Activated CD8-positive, alpha-beta memory T cell treated with anti-CD3 and anti-CD28 coated beads, Interleukin-2, amount 50 U/mL, for 24 hours (primary cell): ENCODE results near the gene RPAP2.
A peak's percentile ranks its signal among the peaks of the same experiment; 100 is the strongest.
"Not testable (repeated sequence)": the region's sequence is repeated elsewhere in the genome, so short reads cannot be mapped to it uniquely, and the experiment has no call there.

Experiments used
- DNase-seq: peaks from one replicate; pipeline ENCODE4 v3.0.0-alpha.2; 2020; ENCODE audit errors: extremely low read depth

The RPAP2 gene

GRCh38 chr1:92298573-92299476 is at the start of gene RPAP2, which contains the start of gene GLMN:
TSS of gene RPAP2 (plus strand) at chr1:92299059. CDS start at chr1:92299074, 15 bp downstream.
TSS of gene GLMN (minus strand) at chr1:92298987. CDS start at chr1:92297999, 988 bp downstream.
- peak; percentile 25 for DNase-seq

- DNase-seq = not testable (repeated sequence)
These were observed 44.1 kb upstream of the RPAP2 start for GRCh38 chr1:92254714-92255113.

DNA sequence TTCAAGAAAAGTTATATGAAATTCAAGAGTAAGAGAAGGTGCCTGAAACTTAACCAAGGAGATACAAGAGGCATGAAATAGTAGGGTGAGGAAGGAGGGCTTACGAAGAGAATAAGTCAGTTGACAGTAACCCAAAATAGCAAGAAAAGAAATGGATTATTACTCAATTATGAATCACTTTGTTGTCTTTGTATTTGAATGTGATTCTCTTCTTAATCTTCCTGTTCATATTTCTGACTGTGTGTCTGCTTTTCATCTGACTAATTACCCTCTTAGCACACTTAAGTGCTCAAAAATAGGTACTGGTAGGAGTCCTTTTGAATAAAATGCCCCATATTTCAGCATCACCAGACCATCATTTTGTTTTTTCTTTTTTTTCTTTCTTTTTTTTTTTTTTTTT is 39.5 kb upstream of the RPAP2 start:
- DNase-seq = no peak

DNA sequence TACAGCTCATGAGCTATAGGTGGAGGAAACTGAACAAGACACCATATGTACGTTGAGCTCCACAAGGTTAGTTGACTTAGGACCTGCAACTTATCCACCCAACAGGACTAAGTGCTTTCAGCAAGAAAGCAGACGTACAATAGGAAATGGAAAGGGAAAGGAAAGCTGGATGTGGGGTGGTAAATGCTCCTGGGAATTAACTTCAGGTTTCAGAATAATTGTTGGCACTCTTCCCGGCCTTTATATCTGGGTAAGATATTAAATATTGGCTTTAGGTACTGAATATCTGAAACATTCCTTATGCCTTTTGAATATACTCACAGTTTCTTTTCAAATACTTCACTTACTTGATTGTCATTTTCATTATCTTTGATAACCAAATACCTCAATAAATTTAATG is 36.3 kb upstream of the RPAP2 start:
- DNase-seq = no peak

GRCh38 chr1:92273039-92273438 is 25.8 kb upstream of the RPAP2 start:
- DNase-seq = no peak

DNA sequence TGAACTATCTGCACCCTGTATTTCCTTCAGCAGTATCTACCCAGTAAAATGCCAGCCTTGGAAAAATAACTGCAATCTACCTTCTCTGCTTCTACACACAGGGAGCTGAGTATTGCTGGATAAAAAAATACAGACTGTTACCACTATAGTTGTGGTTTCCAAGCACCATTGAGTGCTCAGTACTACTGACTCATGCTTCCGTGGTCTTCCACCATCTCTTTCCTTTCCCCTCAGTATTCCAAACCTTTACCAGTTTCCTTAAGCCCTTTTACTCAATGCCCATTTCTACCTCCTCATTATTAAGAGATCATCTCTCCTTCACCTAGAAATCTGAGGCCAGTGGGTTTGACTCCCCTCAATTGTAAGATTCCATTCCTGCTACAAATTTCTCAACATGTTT is 23.9 kb upstream of the RPAP2 start:
- DNase-seq = no peak

DNA sequence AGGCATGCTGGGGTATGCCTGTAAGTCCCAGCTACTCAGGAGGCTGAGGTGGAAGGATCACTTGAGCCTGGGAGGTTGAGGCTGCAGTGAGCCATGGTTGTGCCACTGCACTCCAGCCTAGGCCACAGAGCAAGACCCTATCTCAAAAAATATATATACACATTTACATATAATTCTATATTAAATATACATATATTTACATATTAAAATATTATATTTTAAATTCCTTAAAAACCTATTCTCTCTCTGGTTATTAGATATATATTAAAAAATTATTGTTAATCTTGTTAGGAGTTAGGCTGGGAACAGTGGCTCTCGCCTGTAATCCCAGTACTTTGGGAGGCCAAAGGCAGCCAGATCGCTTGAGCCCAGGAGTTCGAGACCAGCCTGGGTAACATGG is 22.8 kb upstream of the RPAP2 start:
- DNase-seq = no peak

GRCh38 chr1:92277105-92277723 is 21.6 kb upstream of the RPAP2 start:
- DNase-seq = no peak

- not testable (repeated sequence) for DNase-seq
These were observed 19.1 kb upstream of the RPAP2 start for GRCh38 chr1:92279781-92280180.

GRCh38 chr1:92281411-92281810 is 17.4 kb upstream of the RPAP2 start:
- not testable (repeated sequence) for DNase-seq

GRCh38 chr1:92291372-92291999 is 7.4 kb upstream of the RPAP2 start:
- DNase-seq = no peak

GRCh38 chr1:92298213-92298572 is 666 bp upstream of the RPAP2 start:
- no peak for DNase-seq

GRCh38 chr1:92299477-92300150 is 755 bp downstream of the RPAP2 start:
- no peak for DNase-seq

DNA sequence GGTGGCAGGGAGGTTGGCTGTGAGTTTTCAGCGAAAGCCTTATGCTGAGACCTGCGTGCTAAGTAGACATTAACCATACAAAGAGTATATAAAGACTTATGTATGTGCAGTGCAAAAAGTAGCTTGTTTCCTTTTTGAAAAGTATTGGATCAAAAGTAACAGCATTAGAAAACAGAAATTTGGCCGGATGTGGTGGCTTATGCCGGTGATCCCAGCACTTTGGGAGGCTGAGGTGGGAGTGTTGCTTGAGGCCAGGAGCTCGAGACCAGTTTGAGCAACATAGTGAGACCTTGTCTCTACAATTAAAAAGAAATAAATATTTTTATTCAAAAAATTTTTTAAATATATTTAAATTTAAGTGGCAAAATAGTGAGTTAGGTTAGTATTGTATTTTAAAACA is 2.2 kb downstream of the RPAP2 start:
- DNase-seq = no peak

- DNase-seq = no peak
These were observed 7.2 kb downstream of the RPAP2 start for GRCh38 chr1:92306020-92306419.

DNA sequence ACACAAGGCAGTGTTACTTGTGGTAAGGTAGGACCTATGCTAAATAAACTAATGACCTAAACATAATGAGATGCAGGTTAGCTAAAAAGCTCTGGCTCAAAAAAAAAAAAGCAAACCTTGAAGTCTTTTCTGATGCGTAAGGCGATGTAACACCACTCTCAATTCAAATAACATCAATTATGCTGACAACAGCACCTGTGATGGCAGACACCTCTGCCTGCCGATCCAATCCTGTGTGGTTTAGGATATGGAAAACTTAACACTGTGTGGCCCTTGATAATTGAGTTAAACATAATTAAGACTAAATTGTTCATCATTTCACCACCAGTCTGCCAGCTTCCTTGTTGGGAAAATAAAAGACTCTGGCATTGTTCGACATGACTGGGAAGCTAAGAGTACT is 9.1 kb downstream of the RPAP2 start:
- DNase-seq = no peak

- DNase-seq = no peak
These were observed 11.3 kb downstream of the RPAP2 start for GRCh38 chr1:92310185-92310597.

DNA sequence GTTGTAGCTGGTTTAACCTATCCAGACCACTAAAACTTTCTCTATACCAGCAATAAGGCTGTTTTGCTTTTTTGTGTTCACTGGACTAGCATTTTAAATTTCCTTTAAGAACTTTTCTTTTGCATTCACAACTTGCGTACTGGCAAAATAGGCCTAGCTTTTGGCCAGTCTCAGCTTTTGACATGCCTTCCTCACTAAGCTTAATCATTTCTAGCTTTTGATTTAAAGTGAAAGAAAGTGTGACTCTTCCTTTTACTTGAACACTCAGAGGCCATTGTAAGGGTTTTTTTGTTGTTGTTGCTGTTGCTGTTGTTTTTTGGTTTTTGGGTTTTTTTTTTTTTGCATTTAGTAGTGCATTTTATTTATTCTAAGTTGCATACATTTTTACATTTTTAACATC is 15.2 kb downstream of the RPAP2 start:
- no peak for DNase-seq

DNA sequence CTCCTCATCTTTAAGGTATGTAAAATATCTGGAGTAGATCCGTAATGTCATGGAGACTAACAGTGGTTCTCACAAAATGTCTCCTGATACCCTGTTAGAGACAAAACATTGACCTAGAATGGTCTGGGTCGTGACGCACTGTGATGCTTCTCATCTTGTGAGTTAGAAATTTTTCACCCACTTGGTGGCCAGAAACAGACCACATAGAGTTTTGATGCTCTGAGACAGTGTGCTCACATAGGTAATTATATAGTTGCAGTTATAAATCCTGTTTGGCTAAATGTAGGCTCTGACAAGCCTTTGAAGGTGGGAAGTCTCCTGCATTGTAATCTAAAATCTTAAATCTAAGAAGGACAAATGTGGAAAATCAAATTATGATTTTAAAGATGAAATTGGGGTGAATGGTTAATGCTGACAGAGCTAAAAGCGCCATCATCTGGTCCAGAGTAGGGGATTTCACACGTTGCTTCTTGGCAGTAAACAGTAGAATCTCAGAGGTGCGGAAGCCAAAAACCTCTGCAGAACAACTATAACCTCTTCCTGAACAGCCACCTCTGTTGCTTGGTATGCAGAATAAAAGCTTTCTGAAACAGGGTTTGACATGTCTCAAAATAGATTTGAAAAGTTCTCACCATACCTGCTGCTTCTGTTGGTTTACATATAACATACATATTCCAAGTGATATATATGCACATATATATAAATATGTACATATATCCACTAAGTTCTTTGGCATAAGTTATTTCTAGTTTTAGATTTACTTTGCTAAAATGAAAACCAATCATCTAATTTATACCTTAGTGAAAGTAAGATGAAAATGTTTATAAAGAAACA is 17.1 kb downstream of the RPAP2 start:
- DNase-seq = peak; percentile 15

DNA sequence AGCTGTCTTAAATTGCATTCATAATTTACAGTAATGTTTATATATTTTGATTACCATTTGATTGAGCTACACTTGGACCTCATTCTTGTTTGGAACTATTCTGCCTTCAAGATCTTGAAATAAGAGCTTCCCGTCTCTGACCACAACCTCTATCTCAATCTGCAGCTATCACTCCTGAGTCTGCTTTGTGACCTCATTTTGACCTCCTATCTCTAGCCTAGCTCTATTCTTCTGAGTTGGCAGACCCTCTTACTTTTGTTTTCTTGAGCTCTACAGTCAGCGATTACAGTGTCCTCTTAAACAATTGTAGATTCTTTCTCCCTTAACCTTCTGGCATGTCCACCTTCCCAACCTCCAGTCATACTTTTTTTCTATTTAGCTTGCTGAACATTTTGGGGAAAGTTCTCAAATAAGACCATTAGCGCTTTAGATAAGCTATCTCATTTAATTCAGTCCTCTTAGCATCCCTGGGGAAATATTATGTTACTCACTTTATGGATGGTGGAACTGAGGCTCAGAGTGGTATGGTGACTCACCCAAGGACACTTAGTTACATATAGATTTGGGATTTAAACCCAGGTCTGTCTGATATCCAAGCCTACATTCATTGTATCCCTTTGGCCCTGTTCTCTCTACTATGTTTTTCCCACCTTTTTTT is 19.1 kb downstream of the RPAP2 start:
- no peak for DNase-seq
